WTC11 (cell line): ENCODE measurements around the gene CSE1L.

ENCODE experiments used
- ATF3 ChIP-seq: sonication (generic); formaldehyde crosslinking; conservative IDR thresholded peaks from 2 replicates; pipeline ENCODE4 v1.8.1; 2022; ENCODE audit warnings: mild to moderate bottlenecking, missing genetic modification reagents
- CREM ChIP-seq: sonication (generic); formaldehyde crosslinking; IDR thresholded peaks from 2 replicates; pipeline ENCODE4 v1.8.1; 2022; ENCODE audit warnings: mild to moderate bottlenecking, missing genetic modification reagents, moderate library complexity
- CTCF ChIP-seq: fragments of 200-600 bp; IDR thresholded peaks from 2 replicates; pipeline ENCODE4 v1.8.0; 2022; ENCODE audit warnings: antibody characterized with exemption
- IRF2 ChIP-seq: sonication (generic); formaldehyde crosslinking; IDR thresholded peaks from 2 replicates; pipeline ENCODE4 v1.8.0; 2022; ENCODE audit warnings: low read depth, missing genetic modification reagents, borderline replicate concordance
- MAX ChIP-seq: sonication (generic); formaldehyde crosslinking; IDR thresholded peaks from 2 replicates; pipeline ENCODE4 v1.8.0; 2022; ENCODE audit warnings: mild to moderate bottlenecking, missing genetic modification reagents
- SP1 ChIP-seq: sonication (generic); formaldehyde crosslinking; conservative IDR thresholded peaks from 2 replicates; pipeline ENCODE4 v1.8.1; 2022; ENCODE audit warnings: missing genetic modification reagents
- USF2 ChIP-seq: sonication (generic); formaldehyde crosslinking; IDR thresholded peaks from 2 replicates; pipeline ENCODE4 v1.8.1; 2023; ENCODE audit warnings: mild to moderate bottlenecking, missing genetic modification reagents, moderate library complexity
- ZNF121 ChIP-seq: sonication (generic); formaldehyde crosslinking; IDR thresholded peaks from 2 replicates; pipeline ENCODE4 v1.8.0; 2023; ENCODE audit warnings: missing genetic modification reagents
- ZNF396 ChIP-seq: fragments of 250-450 bp; sonication (Bioruptor Pico); IDR thresholded peaks from 2 replicates; pipeline ENCODE4 v1.8.0; 2021; ENCODE audit warnings: mild to moderate bottlenecking, moderate library complexity, borderline replicate concordance
- ZNF512 ChIP-seq: sonication (generic); formaldehyde crosslinking; IDR thresholded peaks from 2 replicates; pipeline ENCODE4 v1.8.1; 2022; ENCODE audit warnings: missing genetic modification reagents, borderline replicate concordance

- no peak for TF ChIP-seq SP1 (CRISPR knock-in tag)
- no peak for TF ChIP-seq CTCF
- TF ChIP-seq ZNF396, result no peak
- no peak for TF ChIP-seq IRF2 (CRISPR knock-in tag)
- no peak for TF ChIP-seq MAX (CRISPR knock-in tag)
- no peak for TF ChIP-seq USF2 (CRISPR knock-in tag)
- TF ChIP-seq ATF3 (CRISPR knock-in tag), result no peak
- TF ChIP-seq CREM (CRISPR knock-in tag), result no peak
- TF ChIP-seq ZNF121 (CRISPR knock-in tag), result no peak
- no peak for TF ChIP-seq ZNF512 (CRISPR knock-in tag)
These were observed 90.9 kb downstream of the CSE1L start for GRCh38 chr20:49136817-49137571.
